Measurements from ENCODE around the gene C1orf53.
"Not testable (repeated sequence)": the region's sequence is repeated elsewhere in the genome, so short reads cannot be mapped to it uniquely, and the experiment has no call there.

C1orf53 gene

GRCh38 chr1:197948926-197949899 is 46.8 kb downstream of the C1orf53 start:
- no peak overlapping the region for H3K27ac ChIP-seq (ENCODE audit: insufficient read depth in 1 of 2, low read depth in 1 of 2, low read length in 2 of 2, poor library complexity in 1 of 2, severe bottlenecking in 2 of 2)
- ChIA-PET POLR2A (no interaction called here), CTCF (no interaction called here)

DNA sequence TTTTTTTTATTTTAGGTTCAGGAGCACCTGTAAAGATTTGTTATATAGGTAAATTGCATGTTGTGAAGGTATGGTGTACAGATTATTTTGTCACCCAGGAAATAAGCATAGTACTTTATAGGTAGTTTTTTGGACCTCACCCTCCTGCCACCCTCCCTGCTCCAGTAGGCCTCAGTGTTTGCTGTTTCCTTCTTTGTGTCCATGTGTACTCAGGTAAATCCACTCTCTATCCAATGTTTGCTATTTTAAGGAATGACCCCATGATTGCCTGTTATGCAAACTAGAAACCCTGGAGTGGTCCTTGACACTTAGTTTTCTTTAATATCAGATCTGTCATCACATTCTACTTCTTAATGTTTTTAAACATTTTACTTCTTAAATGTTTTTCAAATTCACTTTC is 48.7 kb downstream of the C1orf53 start:
- no peaks in the 10 kb centered on the region for H3K9me3 ChIP-seq (ENCODE audit: control extremely low read depth in 1 of 5, control insufficient read depth in 4 of 5, insufficient read depth in 2 of 5, low read depth in 1 of 5, low read length in 4 of 5)
- H3K27me3 ChIP-seq (replicated peaks in 2 of 5; ENCODE audit: control insufficient read depth in 4 of 5, insufficient read depth in 5 of 5, low read length in 4 of 5) = no peaks in the 10 kb centered on the region
- H3K4me1 ChIP-seq (ENCODE audit: control extremely low read depth in 1 of 4, control insufficient read depth in 4 of 4, insufficient read depth in 4 of 4, low read length in 3 of 4) = peaks cover 0 to 12% (median 2%) of the 10 kb centered on the region in 4 experiments
- ChIA-PET POLR2A (no interaction called here), CTCF (interaction anchor here (1.2 kb wide), 1 partner anchor 9 kb away, joined by 3 read pairs; no protein-coding TSS in a partner anchor)
- DNase-seq = no peak
- H3K27ac ChIP-seq (ENCODE audit: insufficient read depth in 1 of 2, low read depth in 1 of 2, low read length in 2 of 2, poor library complexity in 1 of 2, severe bottlenecking in 2 of 2) = no peak overlapping the region
- H3K4me3 ChIP-seq (ENCODE audit: control insufficient read depth in 1 of 7, extremely low read depth in 1 of 7, insufficient read depth in 4 of 7, low read depth in 2 of 7, low read length in 6 of 7) = no peak overlapping the region
- H3K36me3 ChIP-seq (ENCODE audit: control insufficient read depth in 4 of 4, insufficient read depth in 4 of 4, low read length in 3 of 4) = no peaks in the 10 kb centered on the region

More at GRCh38 chr1:197948926-197949899, 46.8 kb downstream of the C1orf53 start:
- peaks cover 0 to 12% (median 2%) of the 10 kb centered on the region in 4 experiments for H3K4me1 ChIP-seq (ENCODE audit: control extremely low read depth in 1 of 4, control insufficient read depth in 4 of 4, insufficient read depth in 4 of 4, low read length in 3 of 4)
- H3K27me3 ChIP-seq (replicated peaks in 2 of 5; ENCODE audit: control insufficient read depth in 4 of 5, insufficient read depth in 5 of 5, low read length in 4 of 5) = no peaks in the 10 kb centered on the region
- no peak overlapping the region for H3K4me3 ChIP-seq (ENCODE audit: control insufficient read depth in 1 of 7, extremely low read depth in 1 of 7, insufficient read depth in 4 of 7, low read depth in 2 of 7, low read length in 6 of 7)
- no peaks in the 10 kb centered on the region for H3K9me3 ChIP-seq (ENCODE audit: control extremely low read depth in 1 of 5, control insufficient read depth in 4 of 5, insufficient read depth in 2 of 5, low read depth in 1 of 5, low read length in 4 of 5)
- no peaks in the 10 kb centered on the region for H3K36me3 ChIP-seq (ENCODE audit: control insufficient read depth in 4 of 4, insufficient read depth in 4 of 4, low read length in 3 of 4)
- WGBS (ENCODE audit: insufficient coverage) = 33% methylated on average over 3 of the region's 8 CpGs
- DNase-seq = peak in 2 of 3 donors; percentile 50 to 67

DNA sequence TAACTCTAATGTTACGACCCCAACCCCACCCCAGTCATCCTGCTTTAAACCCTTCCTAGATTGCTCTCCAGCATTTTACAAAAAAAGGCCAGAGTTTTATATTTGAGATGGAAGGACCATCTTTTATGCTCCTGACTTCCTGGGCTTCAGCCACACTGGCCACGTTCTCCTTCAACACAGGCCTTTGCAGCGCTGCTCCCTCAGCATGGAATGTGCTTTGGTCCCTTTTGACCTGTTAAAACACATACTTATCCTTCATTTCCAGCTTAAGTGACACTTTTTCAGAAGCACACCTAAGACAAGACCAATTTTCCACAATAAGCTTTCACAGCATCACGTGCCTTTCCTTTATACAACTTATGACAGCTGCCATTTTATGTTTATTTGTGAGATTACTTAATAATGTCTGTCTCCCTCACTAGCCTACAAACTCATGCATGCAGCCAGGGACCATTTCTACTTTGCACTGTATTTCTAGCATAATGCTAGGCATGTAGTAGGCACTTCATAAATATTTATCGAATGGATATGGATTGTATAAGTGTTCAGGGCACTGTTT is 49.3 kb downstream of the C1orf53 start:
- Histone ChIP-seq H3K4me3 (ENCODE audit: control insufficient read depth in 1 of 7, extremely low read depth in 1 of 7, insufficient read depth in 4 of 7, low read depth in 2 of 7, low read length in 6 of 7) (no peak overlapping the region), H3K27me3 (replicated peaks in 2 of 5; ENCODE audit: control insufficient read depth in 4 of 5, insufficient read depth in 5 of 5, low read length in 4 of 5) (no peaks in the 10 kb centered on the region), H3K36me3 (ENCODE audit: control insufficient read depth in 4 of 4, insufficient read depth in 4 of 4, low read length in 3 of 4) (no peaks in the 10 kb centered on the region), H3K27ac (ENCODE audit: insufficient read depth in 1 of 2, low read depth in 1 of 2, low read length in 2 of 2, poor library complexity in 1 of 2, severe bottlenecking in 2 of 2) (no peak overlapping the region), H3K9me3 (ENCODE audit: control extremely low read depth in 1 of 5, control insufficient read depth in 4 of 5, insufficient read depth in 2 of 5, low read depth in 1 of 5, low read length in 4 of 5) (no peaks in the 10 kb centered on the region), H3K4me1 (ENCODE audit: control extremely low read depth in 1 of 4, control insufficient read depth in 4 of 4, insufficient read depth in 4 of 4, low read length in 3 of 4) (peaks cover 0 to 12% (median 2%) of the 10 kb centered on the region in 4 experiments)
- CTCF ChIA-PET = interaction anchor here (1.2 kb wide), 1 partner anchor 9 kb away, joined by 3 read pairs; no protein-coding TSS in a partner anchor
- WGBS (ENCODE audit: insufficient coverage) = 100% methylated on average over 2 of the region's 5 CpGs
- POLR2A ChIA-PET = no interaction called here
- DNase-seq = no peak

DNA sequence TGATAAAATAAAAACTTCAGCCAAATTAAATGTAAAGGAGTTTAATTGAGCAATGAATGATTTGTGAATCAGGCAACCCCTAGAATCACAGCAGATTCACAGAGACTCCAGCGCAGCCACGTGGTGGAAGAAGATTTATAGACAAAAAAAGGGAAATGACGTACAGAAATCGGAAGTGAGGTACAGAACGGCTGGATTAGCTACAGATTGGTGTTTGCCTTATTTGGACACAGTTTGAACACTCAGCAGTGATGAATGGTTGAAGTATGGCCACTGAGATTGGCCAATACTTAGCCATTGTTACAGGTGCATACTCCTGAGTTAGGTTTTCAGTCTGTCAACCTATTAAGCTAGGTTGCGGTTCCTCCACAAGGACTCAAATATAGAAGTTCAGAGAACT is 51.0 kb downstream of the C1orf53 start:
- WGBS (ENCODE audit: insufficient coverage) = 47% methylated on average over 6 of the region's 6 CpGs

DNA sequence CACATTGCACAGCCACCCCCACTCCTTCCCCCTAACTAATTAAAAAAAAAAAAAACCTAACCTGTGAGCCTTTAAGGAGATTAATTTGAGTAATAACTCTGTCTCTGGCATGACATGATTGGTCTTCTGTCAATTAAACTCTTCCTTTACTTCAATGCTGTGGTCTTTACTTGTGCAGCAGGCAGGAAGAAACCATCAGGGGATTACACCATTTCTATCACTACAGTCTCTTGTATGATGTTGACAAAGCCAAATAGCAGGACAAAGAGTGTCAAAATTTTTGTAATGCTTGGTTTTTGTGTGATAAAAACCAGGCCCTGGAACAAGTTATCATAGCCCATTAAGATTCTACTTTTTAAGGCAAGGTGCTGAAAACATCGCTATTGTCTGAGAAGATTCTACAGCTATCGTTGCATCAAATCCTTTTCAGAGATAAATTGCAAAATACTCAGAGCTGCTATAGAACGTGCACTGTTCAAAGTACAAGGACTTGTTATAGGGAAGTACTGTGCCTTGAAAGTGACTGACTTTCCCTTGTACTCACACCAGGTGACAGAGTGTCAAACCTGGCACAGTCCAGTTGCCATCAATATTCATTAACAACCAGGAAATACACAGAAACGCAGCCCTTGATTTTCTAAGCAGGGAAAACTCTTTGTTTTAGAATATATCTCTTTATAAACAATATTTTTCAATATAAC is 52.4 kb downstream of the C1orf53 start:
- DNase-seq = no peak
- Histone ChIP-seq H3K4me1 (ENCODE audit: control extremely low read depth in 1 of 4, control insufficient read depth in 4 of 4, insufficient read depth in 4 of 4, low read length in 3 of 4) (no peaks in the 10 kb centered on the region), H3K9me3 (ENCODE audit: control extremely low read depth in 1 of 5, control insufficient read depth in 4 of 5, insufficient read depth in 2 of 5, low read depth in 1 of 5, low read length in 4 of 5) (no peaks in the 10 kb centered on the region), H3K36me3 (ENCODE audit: control insufficient read depth in 4 of 4, insufficient read depth in 4 of 4, low read length in 3 of 4) (no peaks in the 10 kb centered on the region), H3K27me3 (replicated peaks in 2 of 5; ENCODE audit: control insufficient read depth in 4 of 5, insufficient read depth in 5 of 5, low read length in 4 of 5) (no peaks in the 10 kb centered on the region), H3K4me3 (ENCODE audit: control insufficient read depth in 1 of 7, extremely low read depth in 1 of 7, insufficient read depth in 4 of 7, low read depth in 2 of 7, low read length in 6 of 7) (no peak overlapping the region), H3K27ac (ENCODE audit: insufficient read depth in 1 of 2, low read depth in 1 of 2, low read length in 2 of 2, poor library complexity in 1 of 2, severe bottlenecking in 2 of 2) (no peak overlapping the region)
- WGBS (ENCODE audit: insufficient coverage) = 100% methylated on average over 1 of the region's 4 CpGs
- ChIA-PET CTCF (no interaction called here), POLR2A (no interaction called here)

More for the DNA sequence above, 51.0 kb downstream of the C1orf53 start:
- CTCF ChIA-PET; H3K4me3 ChIP-seq (ENCODE audit: control insufficient read depth in 1 of 7, extremely low read depth in 1 of 7, insufficient read depth in 4 of 7, low read depth in 2 of 7, low read length in 6 of 7); H3K36me3 ChIP-seq (ENCODE audit: control insufficient read depth in 4 of 4, insufficient read depth in 4 of 4, low read length in 3 of 4); H3K9me3 ChIP-seq (ENCODE audit: control extremely low read depth in 1 of 5, control insufficient read depth in 4 of 5, insufficient read depth in 2 of 5, low read depth in 1 of 5, low read length in 4 of 5); H3K27ac ChIP-seq (ENCODE audit: insufficient read depth in 1 of 2, low read depth in 1 of 2, low read length in 2 of 2, poor library complexity in 1 of 2, severe bottlenecking in 2 of 2); H3K27me3 ChIP-seq (replicated peaks in 2 of 5; ENCODE audit: control insufficient read depth in 4 of 5, insufficient read depth in 5 of 5, low read length in 4 of 5); POLR2A ChIA-PET: not testable (repeated sequence)
- peak in 2 of 3 donors; percentile 21 to 44 for DNase-seq
- H3K4me1 ChIP-seq (ENCODE audit: control extremely low read depth in 1 of 4, control insufficient read depth in 4 of 4, insufficient read depth in 4 of 4, low read length in 3 of 4) = peaks cover 0 to 12% (median 2%) of the 10 kb centered on the region in 4 experiments

GRCh38 chr1:197955486-197956394 is 53.3 kb downstream of the C1orf53 start:
- H3K4me1 ChIP-seq (ENCODE audit: control extremely low read depth in 1 of 4, control insufficient read depth in 4 of 4, insufficient read depth in 4 of 4, low read length in 3 of 4) = no peaks in the 10 kb centered on the region
- no peak for DNase-seq
- H3K9me3 ChIP-seq (ENCODE audit: control extremely low read depth in 1 of 5, control insufficient read depth in 4 of 5, insufficient read depth in 2 of 5, low read depth in 1 of 5, low read length in 4 of 5) = no peaks in the 10 kb centered on the region
- CTCF ChIA-PET = no interaction called here
- H3K27me3 ChIP-seq (replicated peaks in 2 of 5; ENCODE audit: control insufficient read depth in 4 of 5, insufficient read depth in 5 of 5, low read length in 4 of 5) = no peaks in the 10 kb centered on the region
- H3K4me3 ChIP-seq (ENCODE audit: control insufficient read depth in 1 of 7, extremely low read depth in 1 of 7, insufficient read depth in 4 of 7, low read depth in 2 of 7, low read length in 6 of 7) = no peak overlapping the region
- POLR2A ChIA-PET = no interaction called here
- H3K36me3 ChIP-seq (ENCODE audit: control insufficient read depth in 4 of 4, insufficient read depth in 4 of 4, low read length in 3 of 4) = no peaks in the 10 kb centered on the region
- no peak overlapping the region for H3K27ac ChIP-seq (ENCODE audit: insufficient read depth in 1 of 2, low read depth in 1 of 2, low read length in 2 of 2, poor library complexity in 1 of 2, severe bottlenecking in 2 of 2)
- WGBS (ENCODE audit: insufficient coverage) = 90% methylated on average over 2 of the region's 4 CpGs
